Measurements from ENCODE around the gene UTRN.

The UTRN gene

DNA sequence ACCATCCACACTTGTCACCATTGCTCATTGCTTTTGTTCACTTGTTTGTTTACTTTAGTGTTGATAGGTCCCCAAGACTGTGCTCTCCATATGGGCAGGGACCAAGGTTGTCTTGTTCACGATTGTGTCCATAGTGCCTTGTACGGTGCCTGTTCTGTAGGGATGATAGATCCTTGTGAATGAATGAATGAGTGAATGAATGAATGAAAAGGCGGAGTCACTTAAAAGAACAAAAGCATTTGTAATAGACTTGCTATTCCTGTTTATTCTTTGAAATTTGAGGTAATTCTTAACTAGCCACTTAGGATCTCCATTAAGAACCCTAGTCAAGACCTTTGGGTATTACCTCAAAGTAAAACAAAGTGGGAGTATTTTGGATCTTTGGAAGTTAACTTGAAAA, 47.0 kb downstream of the UTRN start:
- H3K27ac ChIP-seq: no peak overlapping the region
- TF ChIP-seq CTCF (conservative IDR thresholded peaks at IDR 0.05; ENCODE audit: low read depth): no peak
- DNase-seq (ENCODE audit: low spot score): no peak
- ChIA-PET CTCF (no interaction called here), POLR2A (ENCODE audit: low non-redundant PET) (no interaction called here)

- ChIA-PET POLR2A (ENCODE audit: low non-redundant PET) (no interaction called here), CTCF (no interaction called here)
- no peak overlapping the region for H3K27ac ChIP-seq
- no peak for DNase-seq (ENCODE audit: low spot score)
- no peak for TF ChIP-seq CTCF (conservative IDR thresholded peaks at IDR 0.05; ENCODE audit: low read depth)
These were observed 49.1 kb downstream of the UTRN start for GRCh38 chr6:144334150-144334708.
